GM12892 (cell line): Measurements from ENCODE around the gene ANKRD6.

ENCODE experiments used
- DNase-seq: peaks from one replicate; pipeline ENCODE4 v3.0.0; 2011; ENCODE audit not compliant: insufficient read length
- FAIRE-seq: peaks from 2 replicates; lab custom pipeline; 2011; peaks lifted over from hg19 to GRCh38; lab: Jason Lieb, UNC
- POLR2A ChIP-seq: IDR thresholded peaks from 2 replicates; pipeline ENCODE4 v1.6.1; 2011; ENCODE audit warnings: low read depth, low read length, control low read depth
- POLR2AphosphoS5 ChIP-seq: IDR thresholded peaks from 2 replicates; pipeline ENCODE4 v1.6.1; 2011; ENCODE audit warnings: low read depth, low read length, control low read depth
- TAF1 ChIP-seq: IDR thresholded peaks from 2 replicates; pipeline ENCODE4 v1.6.1; 2011; ENCODE audit warnings: low read depth, mild to moderate bottlenecking, control low read depth, low read length, borderline replicate concordance

ANKRD6 gene

DNA sequence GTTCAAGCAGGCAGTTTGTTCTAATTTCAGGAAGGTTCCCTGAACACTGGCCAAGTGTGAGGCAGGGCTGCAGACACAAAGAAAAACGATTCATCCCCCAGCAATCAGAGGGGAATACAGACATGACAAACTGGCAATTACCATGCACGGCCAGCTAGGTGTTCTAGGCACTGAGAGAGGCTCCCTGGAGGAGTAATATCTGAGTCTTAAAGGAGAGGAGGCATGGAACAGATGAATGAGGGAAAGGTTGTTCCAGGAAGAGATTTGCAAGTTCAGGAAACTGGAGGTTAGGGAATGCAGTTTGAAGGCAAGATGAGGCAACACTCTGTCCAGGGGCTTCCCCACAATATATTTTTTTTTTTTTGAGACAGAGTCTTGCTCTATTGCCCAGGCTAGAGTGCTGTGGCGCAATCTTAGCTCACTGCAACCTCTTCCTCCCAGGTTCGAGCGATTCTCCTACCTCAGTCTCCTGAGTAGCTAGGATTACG is 32.0 kb upstream of the ANKRD6 start:
- no peak for DNase-seq

DNA sequence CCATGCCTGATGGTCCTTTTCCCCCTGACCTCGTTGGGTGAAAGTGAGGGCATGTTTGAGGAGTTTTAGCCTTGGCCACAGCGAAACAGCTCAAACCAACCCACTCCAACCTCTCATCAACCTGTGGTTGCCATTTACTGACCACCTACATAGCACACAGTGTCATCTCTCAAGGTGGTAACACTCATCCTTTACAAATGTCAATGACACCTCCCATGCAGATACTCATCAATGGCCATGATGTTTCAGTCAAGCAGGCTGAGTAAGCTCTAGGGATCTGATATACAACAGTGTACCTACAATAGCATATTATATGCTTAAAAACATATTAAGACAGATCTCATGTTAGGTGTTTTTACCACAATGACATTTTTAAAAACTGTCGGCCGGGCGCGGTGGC is 30.2 kb upstream of the ANKRD6 start:
- no peak for FAIRE-seq
- TF ChIP-seq TAF1 (no peak), POLR2A (no peak)
- DNase-seq, result no peak

More for the DNA sequence above, 32.0 kb upstream of the ANKRD6 start:
- TF ChIP-seq POLR2A (no peak), POLR2AphosphoS5 (no peak), TAF1 (no peak)
- FAIRE-seq, result no peak

DNA sequence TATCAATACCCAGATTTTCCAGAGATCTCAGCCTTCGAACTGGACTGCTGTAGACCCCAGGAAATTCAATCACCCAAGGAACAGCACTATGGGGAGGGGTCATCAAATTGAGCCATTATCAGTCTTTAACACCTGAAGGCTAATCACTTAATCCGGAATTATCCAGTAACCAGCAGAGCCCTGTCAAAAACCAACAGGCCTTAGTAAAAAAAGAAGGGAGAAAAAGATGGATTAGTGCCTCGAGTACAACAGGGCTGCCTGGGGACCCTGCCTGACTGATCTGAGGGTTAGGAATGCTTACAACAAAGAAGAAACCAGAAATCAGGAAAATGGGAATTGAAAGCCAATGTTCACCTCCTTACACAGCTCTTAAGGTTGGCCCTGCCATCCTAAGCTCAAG is 28.4 kb upstream of the ANKRD6 start:
- FAIRE-seq (no peak), DNase-seq (no peak)
- TF ChIP-seq POLR2A, result no peak
- no peak for TF ChIP-seq POLR2AphosphoS5
- TF ChIP-seq TAF1, result no peak

DNA sequence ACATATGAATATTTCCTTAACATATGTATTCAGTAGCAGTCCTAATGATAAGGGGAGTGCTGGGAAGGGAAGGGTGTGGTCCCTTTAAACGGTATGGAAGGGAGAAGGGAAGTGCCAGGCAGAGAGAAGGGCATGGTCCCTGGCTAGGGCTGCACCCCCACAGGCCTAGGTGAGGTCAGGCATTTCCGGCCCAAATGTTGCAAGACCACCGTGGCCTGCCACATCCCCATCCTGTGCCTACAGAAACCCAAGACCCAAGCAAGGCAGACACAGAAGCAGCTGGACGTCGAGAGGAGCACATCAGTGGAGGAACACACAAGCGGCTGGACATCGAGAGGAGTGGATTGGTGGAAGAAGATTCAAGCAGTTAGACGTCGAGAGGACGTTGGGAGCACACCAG is 26.8 kb upstream of the ANKRD6 start:
- no peak for TF ChIP-seq TAF1
- no peak for TF ChIP-seq POLR2AphosphoS5
- TF ChIP-seq POLR2A, result no peak
- no peak for DNase-seq
- peak; percentile 33 for FAIRE-seq

DNA sequence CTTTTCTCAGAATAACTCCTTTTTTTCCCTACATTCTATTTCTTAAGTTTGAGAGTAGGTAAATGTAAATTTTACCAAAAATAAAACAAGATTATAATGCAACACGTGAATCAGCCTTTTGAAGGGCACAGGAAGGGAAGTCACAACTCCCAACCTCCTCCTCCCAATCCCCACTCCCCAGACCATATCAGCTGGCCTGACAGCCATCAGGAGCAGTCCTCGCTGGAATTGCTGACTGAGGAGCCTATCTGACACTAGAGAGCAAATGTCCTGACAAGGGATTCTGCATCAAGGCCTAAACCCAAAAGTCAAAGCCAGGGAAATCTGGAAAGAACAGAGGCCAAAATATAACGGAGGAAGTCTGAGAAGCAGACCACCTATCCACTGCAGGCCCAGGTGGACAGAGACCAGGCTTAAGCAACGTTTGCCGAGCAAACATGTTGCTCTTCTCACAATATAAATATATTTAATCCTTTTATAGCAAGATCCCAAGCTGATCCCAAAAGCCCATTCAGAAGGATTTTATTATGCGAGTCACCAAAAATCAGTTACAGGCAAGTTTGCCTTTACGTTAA is 23.4 kb upstream of the ANKRD6 start:
- FAIRE-seq (peak; percentile 42), DNase-seq (no peak)
- TF ChIP-seq POLR2A, result no peak

DNA sequence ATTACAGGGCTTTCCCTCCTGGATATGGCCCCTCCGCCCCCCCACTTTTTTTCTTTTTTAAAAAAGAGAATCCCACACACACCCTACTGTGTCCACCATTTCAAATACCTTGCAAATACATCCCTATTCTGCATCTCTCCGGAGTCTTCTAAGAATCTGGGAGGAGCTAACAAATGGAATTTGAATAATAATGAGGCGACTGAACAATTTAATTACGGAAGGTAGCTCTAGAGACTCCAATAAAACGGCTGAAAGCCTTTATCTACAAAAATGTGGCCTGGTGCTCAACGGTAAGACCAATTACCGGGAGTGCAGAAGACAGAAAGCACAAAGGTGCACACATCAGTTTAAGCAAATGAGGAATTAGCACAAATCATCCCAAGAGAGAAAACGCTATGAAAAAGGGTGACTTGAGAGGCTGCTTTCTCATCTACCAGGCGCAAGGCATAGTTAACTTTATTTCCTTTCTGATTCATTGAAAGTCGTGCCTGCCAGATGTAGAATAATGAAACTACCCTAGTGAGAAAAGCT is 22.7 kb upstream of the ANKRD6 start:
- TF ChIP-seq POLR2AphosphoS5 (no peak), POLR2A (no peak), TAF1 (no peak)
- FAIRE-seq (peak; percentile 50), DNase-seq (no peak)

DNA sequence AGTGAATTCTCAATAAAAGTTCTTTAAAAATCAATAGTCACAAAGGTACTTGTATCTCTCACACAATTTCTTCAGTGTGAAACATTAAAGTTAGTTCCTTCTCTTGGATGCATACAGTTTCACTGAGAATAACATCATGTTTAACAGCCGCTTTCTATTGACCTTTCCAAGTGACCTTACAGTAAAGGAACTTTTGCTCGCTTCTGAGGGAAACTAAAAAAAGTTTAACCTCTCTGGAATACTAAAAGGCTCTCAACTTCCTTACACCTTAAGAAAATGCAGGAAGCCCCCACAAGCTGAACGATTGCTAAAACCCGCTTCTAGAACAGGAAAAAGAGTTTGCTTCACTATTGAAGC is 22.2 kb upstream of the ANKRD6 start:
- DNase-seq, result no peak
- TF ChIP-seq TAF1 (no peak), POLR2A (no peak), POLR2AphosphoS5 (no peak)
- FAIRE-seq, result no peak

DNA sequence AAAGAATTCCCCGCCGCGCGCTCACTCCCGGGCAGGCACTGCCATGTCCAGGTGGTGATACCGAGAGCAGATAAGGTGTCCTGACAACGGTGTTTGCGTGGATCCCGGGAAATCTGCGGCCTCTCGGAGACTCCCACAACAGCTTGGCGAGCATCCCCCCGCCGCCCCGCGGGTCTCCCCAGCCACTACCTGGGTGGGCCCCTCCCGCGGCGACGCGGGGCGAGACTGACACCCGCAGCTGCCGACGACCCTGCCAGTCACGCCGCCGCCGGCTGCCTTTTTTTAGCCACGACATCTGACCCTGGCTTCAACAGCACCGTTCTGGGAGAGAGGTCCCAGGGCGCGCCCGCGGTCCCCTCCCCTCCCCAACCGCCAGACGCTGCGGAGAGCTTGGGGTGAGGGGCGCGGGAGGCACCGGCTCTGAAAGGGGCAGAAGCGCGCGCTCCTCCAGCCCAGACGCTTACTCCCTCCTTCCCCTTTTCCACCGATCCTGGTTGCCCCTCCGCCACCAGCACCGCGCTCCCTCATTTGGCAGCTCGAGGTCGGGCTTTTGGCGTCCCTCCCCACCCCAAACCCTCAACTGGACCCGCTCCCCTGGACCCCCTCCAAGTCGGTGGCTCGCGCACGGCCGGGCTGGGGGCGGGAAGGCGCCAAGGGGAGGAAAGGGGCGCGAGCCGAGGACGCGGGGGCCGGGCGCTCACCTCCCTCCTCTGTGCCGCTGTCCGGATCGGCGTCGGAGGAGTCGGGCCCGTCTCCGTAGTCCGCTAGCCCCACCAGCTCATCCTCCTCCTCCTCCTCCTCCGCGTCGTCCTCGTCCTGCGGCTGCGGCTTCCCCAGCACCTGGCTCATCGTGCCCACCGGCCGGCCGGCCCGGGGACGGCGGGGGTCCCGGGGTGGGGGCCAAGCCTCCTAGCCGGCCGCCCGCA is 21.5 kb upstream of the ANKRD6 start:
- peak; percentile 89 for FAIRE-seq
- TF ChIP-seq POLR2A, result no peak
- no peak for TF ChIP-seq TAF1
- no peak for TF ChIP-seq POLR2AphosphoS5
- DNase-seq, result peak; percentile 42

DNA sequence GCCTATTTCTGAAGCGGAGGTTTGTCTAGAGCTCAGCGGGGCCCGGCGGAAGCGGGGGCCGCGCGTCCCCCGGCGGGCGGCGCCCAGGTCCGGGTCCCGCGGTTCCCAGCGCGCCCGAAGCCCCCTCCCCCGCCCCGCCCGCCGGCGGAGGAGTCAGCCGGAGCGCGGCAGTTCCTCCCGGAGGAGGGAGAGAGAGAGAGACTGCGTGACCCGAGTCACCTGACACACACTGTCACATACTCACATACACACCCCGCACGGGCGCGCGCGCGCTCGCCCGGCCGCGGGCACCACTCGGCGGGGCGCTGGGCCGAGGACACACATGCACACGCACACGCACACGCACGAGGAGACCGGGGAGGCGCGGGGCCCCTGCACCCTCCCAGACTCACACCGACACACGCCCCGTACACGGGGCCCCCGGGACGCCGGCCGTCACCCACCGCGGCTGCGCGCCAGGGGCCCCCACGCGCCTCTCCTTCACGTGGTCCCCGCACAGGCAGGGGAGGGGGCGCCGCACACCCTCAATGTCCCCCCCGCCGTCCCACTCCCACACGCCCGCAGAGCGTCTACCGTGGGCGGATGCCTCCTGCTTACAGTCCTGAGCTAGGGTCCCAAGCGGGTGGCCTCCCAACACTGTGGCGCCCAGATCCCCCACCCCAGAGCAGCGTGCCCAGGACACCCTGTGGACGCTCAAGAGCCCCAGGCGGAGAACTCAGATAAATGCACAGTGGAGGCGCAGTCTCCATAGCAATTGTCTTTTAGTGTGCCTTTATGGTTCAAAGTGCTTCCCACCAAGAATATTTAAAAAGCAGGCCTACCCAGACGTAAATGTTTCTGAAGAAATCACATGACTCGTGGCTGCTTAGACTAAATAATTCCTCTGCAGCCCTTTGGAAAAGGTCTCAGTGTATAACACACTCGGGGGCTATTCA is 20.6 kb upstream of the ANKRD6 start, which contains the start of gene RRAGD:
Gene RRAGD (minus strand): TSS at position 203 of the 935 bp plus-strand sequence. CDS start 280 bp downstream, outside the sequence.
- no peak for TF ChIP-seq TAF1
- no peak for TF ChIP-seq POLR2AphosphoS5
- no peak for TF ChIP-seq POLR2A
- DNase-seq (peak; percentile 66), FAIRE-seq (peak; percentile 95)

DNA sequence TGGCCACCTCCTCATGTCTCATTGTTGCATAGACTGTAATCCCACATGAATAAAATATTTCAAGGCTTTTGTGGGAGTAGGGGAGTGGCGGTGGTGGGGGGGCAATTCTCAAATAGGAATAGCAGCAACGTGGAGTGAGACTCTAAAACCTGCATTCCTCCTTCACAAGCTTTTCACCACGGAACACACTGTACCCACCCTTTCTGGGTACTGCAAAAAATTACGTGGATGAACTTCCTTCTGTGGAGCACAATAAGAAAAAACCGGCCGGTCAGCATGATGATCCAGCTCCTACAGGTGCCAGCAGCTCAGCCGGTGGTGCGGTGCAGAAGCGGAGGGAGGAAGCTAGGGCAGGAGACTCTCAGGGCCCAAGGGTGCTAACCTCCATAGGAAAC is 19.9 kb upstream of the ANKRD6 start:
- TF ChIP-seq POLR2A, result no peak
- TF ChIP-seq TAF1, result no peak
- no peak for TF ChIP-seq POLR2AphosphoS5
- no peak for DNase-seq
- no peak for FAIRE-seq

DNA sequence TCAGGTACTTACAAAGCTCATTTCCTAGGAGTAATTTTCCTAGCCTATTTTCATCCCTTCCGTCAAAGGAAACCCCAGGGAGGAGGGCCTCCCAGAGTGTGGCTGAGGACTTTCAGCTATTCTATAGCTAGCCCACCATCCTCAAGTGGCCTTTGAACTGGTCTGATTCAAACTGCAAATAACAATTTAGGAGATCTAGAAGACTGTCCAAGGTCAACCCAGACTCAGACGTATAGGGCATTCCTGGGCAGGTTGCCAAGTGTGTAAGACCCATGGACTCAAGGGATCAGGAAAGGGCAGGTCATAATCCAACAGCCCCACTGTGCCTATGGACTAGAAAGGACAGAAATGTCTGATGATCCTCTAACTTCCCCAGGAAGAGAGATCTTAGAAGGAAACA is 18.7 kb upstream of the ANKRD6 start:
- TF ChIP-seq POLR2AphosphoS5 (no peak), TAF1 (no peak), POLR2A (no peak)
- FAIRE-seq (no peak), DNase-seq (no peak)
